HCT116 (cell line): ENCODE data around the gene PCDH9. TPM values are rescaled to one million over a fixed set of nuclear protein-coding genes. Genes with fewer than 3 reads are reported as not detected.

ENCODE experiments used
- ATAC-seq: fragments of 200-7000 bp; cut with Tn5 transposase; 2 replicates; pipeline ENCODE4 v1.9.1; 2020; ENCODE audit warnings: mild to moderate bottlenecking, moderate library complexity
- BruUV-seq: library from RNA; stranded (reverse); fragments of 400-500 nt; replicated peaks from 2 replicates; lab custom pipeline; 2021; lab: Mats Ljungman, UMichigan
- CTCF ChIA-PET: fragments of 300-600 bp; sonication (Branson Sonifier 250); formaldehyde crosslinking; loops from one replicate; lab custom pipeline; 2021; ENCODE audit warnings: antibody characterized with exemption; lab: Charles Lee
- POLR2A ChIA-PET: fragments of 300-600, 350-600 bp; sonication (Branson Sonifier 250); formaldehyde crosslinking; loops from one replicate; lab custom pipeline; 2021; ENCODE audit warnings: antibody characterized with exemption; lab: Charles Lee
- RAD21 ChIA-PET, 2 experiments: fragments of 300-600 bp; sonication (Branson Sonifier 250); formaldehyde crosslinking; loops; one replicate each; lab custom pipeline; 2023; ENCODE audit warnings: low total read pairs in 2 of 2; ENCODE audit not compliant: uncharacterized antibody in 2 of 2, unreplicated experiment in 2 of 2, low non-redundant PET in 1 of 2; lab: Charles Lee
- DNase-seq: peaks from one replicate; pipeline ENCODE4 v3.0.0-alpha.2; 2010; ENCODE audit warnings: low read depth, low spot score
- H2AFZ ChIP-seq: fragments of 200-600 bp; shearing (Covaris generic), sonication (generic); 2 replicates; pipeline ENCODE4 v1.6.1; 2017; ENCODE audit warnings: low read depth, mixed run types, mixed read lengths, antibody characterized with exemption, low read length; ENCODE audit not compliant: poor library complexity, severe bottlenecking
- H3K27ac ChIP-seq: 2 replicates; pipeline ENCODE4 v1.5.1; 2012; ENCODE audit warnings: low read depth, low read length
- H3K27me3 ChIP-seq: fragments of 200-600 bp; sonication (generic); 2 replicates; pipeline ENCODE4 v1.6.1; 2016; ENCODE audit warnings: mixed run types, low read length, mixed read lengths; ENCODE audit not compliant: insufficient read depth
- H3K36me3 ChIP-seq, 2 experiments: fragments of 200-500 bp in 1 of 2; fragments of 200-600 bp in 1 of 2; sonication (Bioruptor generic) in 1 of 2; sonication (generic) in 1 of 2; 2 replicates each; pipeline versions ENCODE4 v1.5.1 to v1.6.1; 2014 to 2016; ENCODE audit warnings: low read length in 2 of 2, inconsistent platforms in 1 of 2, mixed read lengths in 1 of 2, mixed run types in 1 of 2; ENCODE audit not compliant: insufficient read depth in 2 of 2, control insufficient read depth in 1 of 2
- H3K4me1 ChIP-seq, 2 experiments: fragments of 200-600 bp in 1 of 2; sonication (generic) in 1 of 2; 2 replicates each; pipeline versions ENCODE4 v1.5.1 to v1.6.1; 2012 to 2017; ENCODE audit warnings: low read length in 2 of 2, inconsistent platforms in 1 of 2, mild to moderate bottlenecking in 1 of 2, mixed read lengths in 1 of 2, mixed run types in 1 of 2, moderate library complexity in 1 of 2; ENCODE audit not compliant: insufficient read depth in 2 of 2, control insufficient read depth in 1 of 2
- H3K4me2 ChIP-seq: fragments of 200-600 bp; sonication (generic); 2 replicates; pipeline ENCODE4 v1.6.1; 2017; ENCODE audit warnings: mixed run types, low read length, mixed read lengths
- H3K4me3 ChIP-seq, 2 experiments: fragments of 200-600 bp in 1 of 2; sonication (generic) in 1 of 2; replicated peaks in 1 of 2; 2 replicates each; pipeline ENCODE4 v1.5.1; 2011 to 2016; ENCODE audit warnings: low read length in 2 of 2, control low read depth in 1 of 2, low read depth in 1 of 2, mild to moderate bottlenecking in 1 of 2, mixed read lengths in 1 of 2, mixed run types in 1 of 2
- H3K79me2 ChIP-seq: fragments of 200-600 bp; sonication (generic); 2 replicates; pipeline ENCODE4 v1.6.1; 2017; ENCODE audit warnings: mild to moderate bottlenecking, mixed run types, low read length, moderate library complexity, mixed read lengths; ENCODE audit not compliant: insufficient read depth
- H3K9ac ChIP-seq: fragments of 200-600 bp; sonication (generic); 2 replicates; pipeline ENCODE4 v1.6.1; 2016; ENCODE audit warnings: low read length, mixed read lengths
- H3K9me2 ChIP-seq: fragments of 200-600 bp; sonication (generic), shearing (Covaris generic); 2 replicates; pipeline ENCODE4 v1.6.1; 2017; ENCODE audit warnings: mixed run types, mild to moderate bottlenecking, moderate library complexity; ENCODE audit not compliant: insufficient read depth
- H3K9me3 ChIP-seq, 2 experiments: fragments of 200-500 bp in 1 of 2; fragments of 200-600 bp in 1 of 2; sonication (Bioruptor generic) in 1 of 2; sonication (generic) in 1 of 2; 2 replicates each; pipeline ENCODE4 v1.6.1; 2014 to 2017; ENCODE audit warnings: low read length in 2 of 2, mixed read lengths in 2 of 2, inconsistent platforms in 1 of 2, low read depth in 1 of 2, mild to moderate bottlenecking in 1 of 2, mixed run types in 1 of 2, moderate library complexity in 1 of 2; ENCODE audit not compliant: control insufficient read depth in 1 of 2, insufficient read depth in 1 of 2
- H4K20me1 ChIP-seq: fragments of 200-600 bp; sonication (generic), shearing (Covaris generic); 2 replicates; pipeline ENCODE4 v1.6.1; 2017; ENCODE audit warnings: mixed run types, mild to moderate bottlenecking, moderate library complexity; ENCODE audit not compliant: insufficient read depth
- CEBPB ChIP-seq: IDR thresholded peaks from 2 replicates; pipeline ENCODE4 v1.6.1; 2012; ENCODE audit warnings: low read depth
- EGR1 ChIP-seq: IDR thresholded peaks from 2 replicates; pipeline ENCODE4 v1.6.1; 2012; ENCODE audit warnings: low read depth
- ELF1 ChIP-seq: IDR thresholded peaks from 2 replicates; pipeline ENCODE4 v1.6.1; 2012; ENCODE audit warnings: low read depth, borderline replicate concordance
- EZH2 ChIP-seq: fragments of 200-600 bp; sonication (generic); IDR thresholded peaks from 2 replicates; pipeline ENCODE4 v1.6.1; 2017; ENCODE audit warnings: antibody characterized with exemption, mixed run types
- RAD21 ChIP-seq: IDR thresholded peaks from 2 replicates; pipeline ENCODE4 v1.6.1; 2012; ENCODE audit warnings: low read depth, mild to moderate bottlenecking
- SIN3A ChIP-seq: IDR thresholded peaks from 2 replicates; pipeline ENCODE4 v1.6.1; 2012; ENCODE audit warnings: low read depth
- YY1 ChIP-seq: IDR thresholded peaks from 2 replicates; pipeline ENCODE4 v1.6.1; 2011; ENCODE audit warnings: low read length, low read depth, moderate library complexity, mild to moderate bottlenecking; ENCODE audit not compliant: insufficient replicate concordance; ENCODE audit errors: extremely low read depth
- ZFX ChIP-seq: fragments of 450-650 bp; IDR thresholded peaks from 2 replicates; pipeline ENCODE4 v1.6.1; 2017
- ZNF274 ChIP-seq: fragments of 200-500 bp; sonication (Bioruptor generic); IDR thresholded peaks from 2 replicates; pipeline ENCODE4 v1.6.1; 2014; ENCODE audit warnings: mild to moderate bottlenecking, low read depth, low read length, inconsistent platforms
- intact Hi-C: fragments of 100-400 bp; cut with micrococcal nuclease; formaldehyde crosslinking; loops from 2 replicates; pipeline ENCODE4 v1.10.0; 2022
- total RNA-seq: library from RNA; stranded (reverse); gene quantifications from one replicate; pipeline ENCODE4 v1.2.1, GENCODE V29; 2021; ENCODE audit not compliant: unreplicated experiment
- TF ChIP-seq, protein P1 (sequence below): IDR thresholded peaks from 2 replicates; pipeline ENCODE4 v1.6.1; 2012
- TF ChIP-seq, protein P2 (sequence below): IDR thresholded peaks from 2 replicates; pipeline ENCODE4 v1.6.1; 2012
- TF ChIP-seq, protein P3 (sequence below), 3 experiments: fragments of 200-600 bp in 1 of 3; sonication (generic) in 1 of 3; IDR thresholded peaks in 2 of 3; conservative IDR thresholded peaks in 1 of 3; 2 replicates each; pipeline ENCODE4 v1.5.1; 2012 to 2017; ENCODE audit warnings: low read depth in 2 of 3, low read length in 2 of 3, antibody characterized with exemption in 1 of 3, borderline replicate concordance in 1 of 3, control low read depth in 1 of 3, mild to moderate bottlenecking in 1 of 3, mixed read lengths in 1 of 3, mixed run types in 1 of 3, moderate library complexity in 1 of 3; ENCODE audit not compliant: insufficient read depth in 1 of 3
- TF ChIP-seq, protein P4 (sequence below): IDR thresholded peaks from 2 replicates; pipeline ENCODE4 v1.6.1; 2011; ENCODE audit warnings: mild to moderate bottlenecking, low read length, moderate library complexity; ENCODE audit not compliant: insufficient replicate concordance; ENCODE audit errors: extremely low read depth

PCDH9 gene
- total RNA-seq, 1 experiment from 2014 or later = 0.02 TPM

DNA sequence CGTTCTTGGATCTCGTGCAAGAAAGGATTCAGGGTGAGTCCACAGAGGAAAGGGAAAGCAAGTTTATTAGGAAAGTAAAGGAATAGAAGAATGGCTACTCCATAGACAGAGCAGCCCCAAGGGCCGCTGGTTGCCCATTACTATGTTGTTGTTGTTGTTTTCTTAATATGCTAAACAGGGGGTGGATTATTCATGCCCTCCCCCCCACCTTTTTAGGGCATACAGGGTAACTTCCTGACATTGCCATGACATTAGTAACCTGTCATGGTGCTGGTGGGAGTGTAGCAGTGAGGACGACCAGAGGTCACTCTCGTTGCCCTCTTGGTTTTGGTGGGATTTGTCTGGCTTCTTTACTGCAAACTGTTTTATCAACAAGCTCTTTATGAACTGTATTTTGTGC, 29.1 kb upstream of the PCDH9 start:
- H3K9ac ChIP-seq = no peak overlapping the region
- intact Hi-C loops = no loop called here

DNA sequence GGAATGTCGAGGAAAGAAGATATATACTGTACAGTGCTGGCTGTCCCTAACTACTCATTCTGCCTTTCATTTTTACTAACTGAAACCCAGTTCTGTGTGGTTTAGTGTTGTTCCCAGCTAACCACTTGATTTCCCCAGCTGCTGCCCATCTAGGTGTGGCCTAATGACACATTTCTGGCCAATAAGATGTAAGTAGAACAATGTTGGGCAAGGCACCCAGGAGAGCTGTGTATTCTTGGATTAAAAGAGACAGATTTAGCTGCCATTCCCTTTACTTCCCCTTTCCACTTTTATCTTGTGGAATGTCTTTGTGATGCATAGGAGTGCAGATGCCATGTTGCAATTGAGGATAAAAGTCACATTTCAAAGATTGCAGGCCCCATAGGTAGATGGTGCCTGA, 28.3 kb upstream of the PCDH9 start:
- Histone ChIP-seq H3K27me3 (no peaks in the 10 kb centered on the region), H3K36me3 (no peaks in the 10 kb centered on the region), H3K4me2 (no peak overlapping the region), H3K27ac (no peak overlapping the region), H2AFZ (no peak overlapping the region), H3K4me3 (no peak overlapping the region), H3K9ac (no peak overlapping the region), H3K4me1 (no peaks in the 10 kb centered on the region), H4K20me1 (no peaks in the 10 kb centered on the region), H3K9me2 (no peaks in the 10 kb centered on the region), H3K79me2 (no peaks in the 10 kb centered on the region), H3K9me3 (no peaks in the 10 kb centered on the region)
- ChIA-PET CTCF (no interaction called here), POLR2A (no interaction called here), RAD21 (no interaction called here)
- BruUV-seq = no TSS peak
- intact Hi-C loops = no loop called here
- no peak for DNase-seq
- ATAC-seq = no peak
- TF ChIP-seq CEBPB = no peak
- TF ChIP-seq, protein P1, sequence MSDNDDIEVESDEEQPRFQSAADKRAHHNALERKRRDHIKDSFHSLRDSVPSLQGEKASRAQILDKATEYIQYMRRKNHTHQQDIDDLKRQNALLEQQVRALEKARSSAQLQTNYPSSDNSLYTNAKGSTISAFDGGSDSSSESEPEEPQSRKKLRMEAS = no peak
- no peak for TF ChIP-seq EGR1
- TF ChIP-seq YY1 = no peak
- no peak for TF ChIP-seq ELF1
- no peak for TF ChIP-seq RAD21
- TF ChIP-seq, protein P2, sequence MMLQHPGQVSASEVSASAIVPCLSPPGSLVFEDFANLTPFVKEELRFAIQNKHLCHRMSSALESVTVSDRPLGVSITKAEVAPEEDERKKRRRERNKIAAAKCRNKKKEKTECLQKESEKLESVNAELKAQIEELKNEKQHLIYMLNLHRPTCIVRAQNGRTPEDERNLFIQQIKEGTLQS = no peak
- TF ChIP-seq SIN3A = no peak
- TF ChIP-seq, protein P3, sequence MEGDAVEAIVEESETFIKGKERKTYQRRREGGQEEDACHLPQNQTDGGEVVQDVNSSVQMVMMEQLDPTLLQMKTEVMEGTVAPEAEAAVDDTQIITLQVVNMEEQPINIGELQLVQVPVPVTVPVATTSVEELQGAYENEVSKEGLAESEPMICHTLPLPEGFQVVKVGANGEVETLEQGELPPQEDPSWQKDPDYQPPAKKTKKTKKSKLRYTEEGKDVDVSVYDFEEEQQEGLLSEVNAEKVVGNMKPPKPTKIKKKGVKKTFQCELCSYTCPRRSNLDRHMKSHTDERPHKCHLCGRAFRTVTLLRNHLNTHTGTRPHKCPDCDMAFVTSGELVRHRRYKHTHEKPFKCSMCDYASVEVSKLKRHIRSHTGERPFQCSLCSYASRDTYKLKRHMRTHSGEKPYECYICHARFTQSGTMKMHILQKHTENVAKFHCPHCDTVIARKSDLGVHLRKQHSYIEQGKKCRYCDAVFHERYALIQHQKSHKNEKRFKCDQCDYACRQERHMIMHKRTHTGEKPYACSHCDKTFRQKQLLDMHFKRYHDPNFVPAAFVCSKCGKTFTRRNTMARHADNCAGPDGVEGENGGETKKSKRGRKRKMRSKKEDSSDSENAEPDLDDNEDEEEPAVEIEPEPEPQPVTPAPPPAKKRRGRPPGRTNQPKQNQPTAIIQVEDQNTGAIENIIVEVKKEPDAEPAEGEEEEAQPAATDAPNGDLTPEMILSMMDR (IDR thresholded peaks at IDR 0.05 in 2 of 3, conservative IDR thresholded peaks at IDR 0.05 in 1 of 3; ENCODE audit: borderline replicate concordance in 1 of 3, insufficient read depth in 1 of 3, low read depth in 2 of 3, low read length in 2 of 3) = no peak
- TF ChIP-seq, protein P4, sequence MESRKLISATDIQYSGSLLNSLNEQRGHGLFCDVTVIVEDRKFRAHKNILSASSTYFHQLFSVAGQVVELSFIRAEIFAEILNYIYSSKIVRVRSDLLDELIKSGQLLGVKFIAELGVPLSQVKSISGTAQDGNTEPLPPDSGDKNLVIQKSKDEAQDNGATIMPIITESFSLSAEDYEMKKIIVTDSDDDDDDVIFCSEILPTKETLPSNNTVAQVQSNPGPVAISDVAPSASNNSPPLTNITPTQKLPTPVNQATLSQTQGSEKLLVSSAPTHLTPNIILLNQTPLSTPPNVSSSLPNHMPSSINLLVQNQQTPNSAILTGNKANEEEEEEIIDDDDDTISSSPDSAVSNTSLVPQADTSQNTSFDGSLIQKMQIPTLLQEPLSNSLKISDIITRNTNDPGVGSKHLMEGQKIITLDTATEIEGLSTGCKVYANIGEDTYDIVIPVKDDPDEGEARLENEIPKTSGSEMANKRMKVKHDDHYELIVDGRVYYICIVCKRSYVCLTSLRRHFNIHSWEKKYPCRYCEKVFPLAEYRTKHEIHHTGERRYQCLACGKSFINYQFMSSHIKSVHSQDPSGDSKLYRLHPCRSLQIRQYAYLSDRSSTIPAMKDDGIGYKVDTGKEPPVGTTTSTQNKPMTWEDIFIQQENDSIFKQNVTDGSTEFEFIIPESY = no peak
- no peak for TF ChIP-seq ZNF274
- TF ChIP-seq ZFX = no peak
- TF ChIP-seq EZH2 = no peak

More for the DNA sequence above, 29.1 kb upstream of the PCDH9 start:
- TF ChIP-seq CEBPB = no peak
- no peaks in the 10 kb centered on the region for H3K27me3 ChIP-seq
- no peak overlapping the region for H3K4me3 ChIP-seq
- H4K20me1 ChIP-seq = no peaks in the 10 kb centered on the region
- no peak overlapping the region for H2AFZ ChIP-seq
- no peaks in the 10 kb centered on the region for H3K36me3 ChIP-seq
- no peaks in the 10 kb centered on the region for H3K79me2 ChIP-seq
- POLR2A ChIA-PET = no interaction called here
- no peaks in the 10 kb centered on the region for H3K9me2 ChIP-seq
- H3K27ac ChIP-seq = no peak overlapping the region
- no TSS peak for BruUV-seq
- no peaks in the 10 kb centered on the region for H3K4me1 ChIP-seq
- no peaks in the 10 kb centered on the region for H3K9me3 ChIP-seq
- CTCF ChIA-PET = no interaction called here
- H3K4me2 ChIP-seq = no peak overlapping the region
- RAD21 ChIA-PET = no interaction called here
- ATAC-seq (no peak), DNase-seq (no peak)
